PC-3 (cell line): Measurements from ENCODE around the gene CDC45.

Source experiments
- CTCF ChIP-seq: fragments of 300-600 bp; sonication (generic); conservative IDR thresholded peaks from 2 replicates; pipeline ENCODE4 v1.5.1; 2017; ENCODE audit warnings: antibody characterized with exemption, low read depth, mild to moderate bottlenecking, low read length
- EZH2phosphoT487 ChIP-seq: fragments of 300-600 bp; sonication (generic); IDR thresholded peaks from 2 replicates; pipeline ENCODE4 v1.6.1; 2018; ENCODE audit warnings: mild to moderate bottlenecking, antibody characterized with exemption, low read length, borderline replicate concordance

- TF ChIP-seq CTCF (no peak), EZH2phosphoT487 (no peak)
These were observed 30.8 kb upstream of the CDC45 start for GRCh38 chr22:19448739-19449421.
